GM12801 (cell line): Measurements from ENCODE around the gene CKLF.

ENCODE experiments used
- CTCF ChIP-seq: IDR thresholded peaks from one replicate; pipeline ENCODE4 v1.5.1; 2011; ENCODE audit warnings: control low read depth; ENCODE audit not compliant: insufficient read length; ENCODE audit errors: extremely low read depth

The CKLF gene

GRCh38 chr16:66552286-66553177 lies at the start of gene CKLF:
Gene CKLF (plus strand): TSS chr16:66552576. CDS start chr16:66552716, 140 bp downstream.
- TF ChIP-seq CTCF: no peak

- no peak for TF ChIP-seq CTCF
Observed at GRCh38 chr16:66503030-66503429, 49.3 kb upstream of the CKLF start.

- no peak for TF ChIP-seq CTCF
Observed at GRCh38 chr16:66503612-66504011, 48.8 kb upstream of the CKLF start.

- TF ChIP-seq CTCF: no peak
Observed at GRCh38 chr16:66507731-66508239, 44.6 kb upstream of the CKLF start.

- TF ChIP-seq CTCF: no peak
Observed at GRCh38 chr16:66508248-66508913, 44.0 kb upstream of the CKLF start.

- TF ChIP-seq CTCF: no peak
Observed at GRCh38 chr16:66508914-66509496, 43.4 kb upstream of the CKLF start.

GRCh38 chr16:66509576-66509975 lies 42.8 kb upstream of the CKLF start:
- no peak for TF ChIP-seq CTCF
